ENCODE data around the gene NHERF2.
"Not testable (repeated sequence)": the region's sequence is repeated elsewhere in the genome, so short reads cannot be mapped to it uniquely, and the experiment has no call there.

NHERF2 gene

DNA sequence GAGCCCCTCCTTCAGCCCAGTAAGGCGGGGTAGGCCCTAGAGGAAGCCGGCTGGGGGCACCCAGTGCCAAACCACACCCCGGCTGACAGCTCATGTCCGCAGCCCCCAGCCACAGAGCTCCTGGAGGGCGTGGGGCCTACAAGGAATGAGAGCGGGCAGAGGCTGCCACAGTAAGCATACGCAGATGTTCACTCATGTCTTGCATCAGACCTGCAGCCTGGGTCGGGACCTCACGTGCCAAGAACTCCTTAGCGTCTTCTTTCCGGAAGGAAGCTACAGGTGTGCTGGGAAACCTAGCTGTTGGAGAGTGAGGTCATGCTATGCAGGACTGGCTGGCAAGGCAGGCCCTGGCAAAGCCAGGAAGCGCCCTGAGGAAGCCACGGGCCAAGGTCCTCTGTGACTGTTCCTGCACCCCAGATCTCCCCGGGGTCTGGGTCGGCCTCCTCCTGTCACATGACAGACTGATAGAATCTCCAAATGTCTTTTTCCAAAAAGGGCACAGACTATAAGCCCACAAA, 18.6 kb upstream of the NHERF2 start:
- DNase-seq, result no peak

DNA sequence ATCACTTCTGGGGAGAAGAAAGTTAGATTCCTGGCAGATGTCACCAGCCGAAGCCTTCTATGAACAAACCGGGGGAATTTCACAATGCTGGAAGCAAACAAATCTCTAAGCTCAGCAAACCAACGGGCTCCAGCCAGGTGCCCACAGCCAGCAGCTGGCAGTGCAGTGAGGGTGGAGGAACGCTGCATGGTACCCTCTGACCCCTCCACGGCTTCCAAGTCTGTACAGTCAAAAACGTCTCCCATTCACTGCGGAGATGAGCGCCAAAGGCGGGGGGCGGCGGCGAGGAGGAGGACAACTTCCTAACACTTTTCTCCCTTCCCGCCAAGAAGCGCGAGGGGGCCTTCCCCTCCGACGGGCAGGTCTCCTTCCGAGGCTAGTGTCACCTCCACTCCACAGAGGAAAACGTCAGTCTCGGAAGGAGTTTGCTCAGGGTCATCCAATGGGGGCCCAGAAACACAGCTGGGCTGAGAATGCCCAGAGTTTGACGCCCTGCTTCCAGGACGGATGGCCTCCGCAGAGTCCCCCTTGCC, 18.0 kb upstream of the NHERF2 start:
- DNase-seq, result no peak

DNA sequence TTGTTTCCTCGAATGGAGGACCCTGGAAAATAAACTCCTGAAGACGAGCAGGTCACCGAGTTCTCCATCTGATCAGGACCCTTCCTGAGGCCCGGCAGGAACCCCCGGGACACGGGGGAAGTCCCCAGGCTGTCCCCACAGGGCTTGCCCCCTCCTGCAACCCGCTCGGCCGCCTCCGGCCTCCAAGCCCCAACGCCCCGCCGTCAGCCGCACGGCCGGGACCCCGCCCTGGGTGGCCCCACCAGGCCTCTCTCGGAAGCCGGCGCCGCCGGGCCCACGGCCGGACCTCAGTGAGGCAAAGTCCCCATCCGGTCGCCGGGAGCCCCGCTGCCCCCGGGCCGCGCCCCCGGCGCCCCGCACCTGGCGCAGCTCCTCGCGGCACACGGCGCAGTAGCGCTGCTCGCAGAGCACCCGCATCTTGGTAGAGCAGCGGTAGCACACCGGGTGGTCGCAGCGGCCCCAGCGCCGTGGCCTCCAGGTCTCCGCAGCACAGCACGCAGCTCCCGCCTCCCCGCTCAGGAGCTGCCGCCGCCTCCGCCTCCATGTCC, 17.5 kb upstream of the NHERF2 start:
- DNase-seq, result no peak

DNA sequence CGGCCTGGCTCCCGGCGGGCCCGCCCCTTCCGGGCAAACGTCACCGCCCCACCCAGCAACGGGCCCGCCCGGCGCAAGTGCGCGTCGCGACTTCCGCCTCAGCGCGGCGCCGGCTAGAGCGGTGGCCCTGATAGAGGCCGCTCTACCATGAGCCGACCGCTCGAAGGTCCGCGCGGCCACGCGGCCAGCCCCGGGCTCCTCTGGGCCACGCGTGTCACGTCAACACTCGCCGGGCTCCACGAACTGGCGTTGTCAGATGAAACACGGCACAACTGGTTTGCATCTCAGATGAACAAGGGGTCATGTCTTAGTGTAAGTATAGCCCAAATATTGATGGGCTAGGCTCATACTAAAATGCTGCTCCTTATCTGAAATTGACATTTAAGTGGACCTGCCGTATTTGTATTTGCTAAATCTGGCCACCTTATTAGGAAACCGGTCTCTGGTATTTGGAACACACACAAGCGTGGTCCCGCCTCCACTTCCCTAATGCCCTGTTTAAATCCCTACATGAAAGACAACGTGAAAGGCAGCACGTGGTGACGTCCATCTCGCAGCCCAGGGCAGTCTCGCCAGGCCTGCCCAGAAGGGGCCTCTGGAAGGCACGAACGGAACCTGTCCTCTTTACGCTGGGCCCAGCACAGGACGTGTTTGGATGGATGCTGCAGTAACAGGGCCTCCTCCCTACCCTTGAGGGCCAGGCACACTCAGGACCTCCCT, 16.8 kb upstream of the NHERF2 start, which contains the start of gene ZNF598:
TSS of gene ZNF598 (minus strand) at position 31 of the 720 bp plus-strand sequence.
- peak; percentile 90 for DNase-seq

DNA sequence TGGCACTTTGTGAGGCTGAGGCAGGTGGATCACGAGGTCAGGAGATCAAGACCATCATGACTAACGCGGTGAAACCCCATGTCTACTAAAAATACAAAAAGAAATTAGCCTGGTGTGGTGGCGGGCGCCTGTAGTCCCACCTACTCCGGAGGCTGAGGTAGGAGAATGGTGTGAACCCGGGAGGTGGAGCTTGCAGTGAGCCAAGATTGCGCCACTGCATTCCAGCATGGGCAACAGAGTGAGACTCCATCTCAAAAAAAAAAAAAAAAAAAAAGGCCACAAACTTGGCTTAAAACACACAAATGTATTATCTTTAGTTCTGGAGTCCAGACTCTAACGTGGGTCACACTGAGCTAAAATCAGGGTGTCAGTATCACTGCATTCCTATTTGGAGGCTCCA, 15.0 kb upstream of the NHERF2 start:
- DNase-seq, result not testable (repeated sequence)

DNA sequence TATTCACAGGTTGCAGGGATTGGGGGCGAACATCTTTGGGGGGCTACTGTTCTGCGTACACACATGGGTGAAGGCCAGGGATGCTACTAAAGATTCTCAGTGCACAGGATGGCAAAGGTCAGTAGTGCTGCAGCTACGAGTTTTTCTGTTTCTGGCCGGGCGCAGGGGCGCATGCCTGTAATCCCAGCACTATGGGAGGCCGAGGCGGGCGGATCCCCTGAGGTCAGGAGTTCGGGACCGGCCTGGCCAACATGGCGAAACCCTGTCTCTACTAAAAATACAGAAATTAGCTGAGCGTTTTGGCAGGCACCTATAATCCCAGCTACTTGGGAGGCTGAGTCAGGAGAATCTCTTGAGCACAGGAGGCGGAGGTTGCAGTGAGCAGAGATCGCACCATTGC, 13.2 kb upstream of the NHERF2 start:
- no peak for DNase-seq

DNA sequence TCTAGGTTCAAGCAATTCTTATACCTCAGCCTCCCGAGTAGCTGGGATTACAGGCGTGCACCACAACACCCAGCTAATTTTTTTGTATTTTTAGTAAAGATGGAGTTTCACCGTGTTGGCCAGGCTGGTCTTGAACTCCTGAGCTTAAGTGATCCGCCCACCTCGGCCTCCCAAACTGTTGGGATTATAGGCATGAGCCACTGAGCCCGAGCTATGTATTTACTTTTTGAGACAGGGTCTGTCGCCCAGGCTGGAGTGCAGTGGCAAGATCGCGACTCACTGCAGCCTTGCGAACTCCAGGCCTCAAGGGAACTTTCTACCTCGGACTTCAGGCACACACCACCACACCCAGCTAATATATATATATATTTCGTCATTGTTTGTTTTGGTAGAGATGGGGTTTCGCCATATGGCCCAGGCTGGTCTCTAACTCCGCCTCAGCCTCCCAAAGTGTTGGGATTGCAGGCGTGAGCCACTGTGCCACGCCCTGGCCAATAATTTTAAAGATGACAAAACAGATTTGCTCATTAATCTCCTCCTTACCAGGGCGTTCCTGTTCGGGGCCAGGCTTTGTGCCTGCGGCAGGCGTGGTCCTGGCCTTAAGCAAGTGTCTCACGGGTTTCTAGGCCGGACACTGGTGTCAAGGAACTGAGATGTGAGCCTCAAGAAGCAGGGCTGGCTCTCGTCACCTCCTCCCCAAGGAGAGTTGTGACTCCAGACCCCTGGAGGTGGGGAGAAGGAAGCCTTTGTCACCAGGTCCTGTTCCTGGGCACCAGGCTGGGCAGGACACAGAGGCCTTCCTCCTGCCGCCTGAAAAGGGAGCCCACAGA, 11.4 kb upstream of the NHERF2 start:
- no peak for DNase-seq

DNA sequence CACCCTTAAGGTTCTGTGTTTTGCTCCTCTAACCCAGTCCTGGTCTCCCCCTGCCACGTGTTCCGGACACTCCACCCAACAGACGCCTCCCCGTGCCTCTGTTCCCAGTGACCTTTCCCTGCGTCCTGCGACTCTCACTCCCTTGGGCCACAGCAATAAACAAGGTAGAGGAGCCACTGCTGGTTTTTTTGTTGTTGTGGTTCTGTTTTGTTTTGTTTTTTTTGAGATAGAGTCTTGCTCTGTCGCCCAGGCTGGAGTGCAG, 10.8 kb upstream of the NHERF2 start:
- no peak for DNase-seq

DNA sequence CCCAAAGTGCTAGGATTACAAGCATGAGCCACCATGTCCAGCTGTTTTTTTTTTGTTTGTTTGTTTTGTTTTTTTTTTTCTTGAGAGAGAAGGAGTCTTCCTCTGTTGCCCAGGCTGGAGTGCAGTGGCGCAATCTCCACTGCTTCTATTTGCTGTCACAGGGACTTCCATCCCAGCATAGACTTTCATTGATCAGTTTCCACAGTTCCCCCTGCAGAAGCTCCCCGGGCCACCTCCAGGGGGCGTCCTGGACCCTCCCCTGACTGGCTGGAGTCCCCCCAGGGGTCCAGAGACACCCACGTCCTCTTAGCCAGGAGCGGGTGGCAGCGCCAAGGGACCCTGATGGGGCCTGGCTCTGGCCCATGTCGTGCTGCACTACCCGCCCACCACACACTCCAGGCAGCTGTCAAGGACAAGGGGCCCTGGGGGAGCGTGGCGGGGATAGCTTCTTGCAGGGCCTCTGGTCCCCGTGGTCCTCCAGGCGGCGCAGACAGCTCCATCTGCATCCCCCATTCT, 10.2 kb upstream of the NHERF2 start:
- DNase-seq, result no peak

DNA sequence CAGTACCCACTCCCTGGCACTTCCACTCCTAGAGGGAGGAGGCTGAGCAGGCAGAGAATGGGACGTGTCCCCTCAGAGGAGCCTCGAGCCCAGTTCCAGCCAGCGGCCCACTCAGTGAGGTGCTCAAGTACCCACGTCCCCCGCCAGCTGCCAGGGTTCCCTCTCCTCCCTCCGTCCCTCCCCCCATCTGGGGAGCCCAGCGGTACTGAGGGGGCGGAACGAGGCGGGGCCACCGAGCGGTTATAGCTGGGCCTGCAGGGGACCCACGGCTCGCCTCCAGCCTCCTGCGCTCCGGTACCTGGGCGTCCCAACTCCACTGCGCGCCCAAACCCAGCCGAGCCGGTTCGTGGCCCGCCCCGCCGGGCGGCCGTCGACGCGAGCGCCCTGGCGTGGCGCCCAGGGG, 7.2 kb upstream of the NHERF2 start, which contains the start of gene NPW:
TSS of gene NPW (plus strand) at position 268 of the 403 bp plus-strand sequence.
- no peak for DNase-seq

DNA sequence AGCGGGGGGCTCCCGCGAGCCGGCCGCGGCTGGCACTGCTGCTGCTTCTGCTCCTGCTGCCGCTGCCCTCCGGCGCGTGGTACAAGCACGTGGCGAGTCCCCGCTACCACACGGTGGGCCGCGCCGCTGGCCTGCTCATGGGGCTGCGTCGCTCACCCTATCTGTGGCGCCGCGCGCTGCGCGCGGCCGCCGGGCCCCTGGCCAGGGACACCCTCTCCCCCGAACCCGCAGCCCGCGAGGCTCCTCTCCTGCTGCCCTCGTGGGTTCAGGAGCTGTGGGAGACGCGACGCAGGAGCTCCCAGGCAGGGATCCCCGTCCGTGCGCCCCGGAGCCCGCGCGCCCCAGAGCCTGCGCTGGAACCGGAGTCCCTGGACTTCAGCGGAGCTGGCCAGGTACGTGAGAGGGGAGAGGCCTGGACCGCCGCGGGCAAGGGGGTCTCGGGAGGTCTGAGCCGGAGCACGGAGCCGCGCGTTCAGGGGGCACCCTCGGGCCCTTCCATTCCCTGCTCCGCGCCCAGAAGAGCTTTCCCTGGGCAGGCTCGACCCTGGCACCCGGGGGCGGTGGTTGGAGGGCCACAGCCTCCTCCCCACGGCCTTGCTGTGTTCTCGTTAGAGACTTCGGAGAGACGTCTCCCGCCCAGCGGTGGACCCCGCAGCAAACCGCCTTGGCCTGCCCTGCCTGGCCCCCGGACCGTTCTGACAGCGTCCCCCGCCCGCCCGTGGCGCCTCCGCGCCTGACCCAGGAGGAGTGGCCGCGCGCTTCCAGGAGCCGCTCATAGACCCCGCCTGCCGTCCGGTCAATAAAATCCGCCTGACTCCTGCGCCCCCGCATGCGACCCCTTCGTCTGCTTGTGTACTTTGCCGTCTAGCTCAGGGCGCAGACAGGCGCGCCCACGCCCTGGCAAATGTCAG, 6.5 kb upstream of the NHERF2 start:
- DNase-seq, result no peak

DNA sequence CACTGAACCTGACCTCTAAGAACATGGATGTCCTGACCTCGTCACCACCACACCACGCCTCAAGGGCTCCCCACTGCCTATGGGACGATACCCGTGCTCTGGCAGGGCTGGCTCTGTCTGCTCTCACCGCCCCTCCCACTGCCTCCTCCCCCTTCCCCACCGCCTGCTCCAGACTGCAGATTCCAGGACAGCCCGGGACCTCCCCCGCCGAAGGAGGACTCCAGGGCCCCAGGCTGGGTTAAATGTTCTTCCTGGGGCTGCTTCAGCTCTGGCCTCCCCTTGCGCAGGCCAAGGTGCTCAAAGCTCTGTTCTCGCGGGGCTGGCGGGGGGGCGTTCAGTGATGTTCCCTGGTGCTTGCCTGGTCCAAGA, 4.0 kb upstream of the NHERF2 start:
- DNase-seq, result no peak

DNA sequence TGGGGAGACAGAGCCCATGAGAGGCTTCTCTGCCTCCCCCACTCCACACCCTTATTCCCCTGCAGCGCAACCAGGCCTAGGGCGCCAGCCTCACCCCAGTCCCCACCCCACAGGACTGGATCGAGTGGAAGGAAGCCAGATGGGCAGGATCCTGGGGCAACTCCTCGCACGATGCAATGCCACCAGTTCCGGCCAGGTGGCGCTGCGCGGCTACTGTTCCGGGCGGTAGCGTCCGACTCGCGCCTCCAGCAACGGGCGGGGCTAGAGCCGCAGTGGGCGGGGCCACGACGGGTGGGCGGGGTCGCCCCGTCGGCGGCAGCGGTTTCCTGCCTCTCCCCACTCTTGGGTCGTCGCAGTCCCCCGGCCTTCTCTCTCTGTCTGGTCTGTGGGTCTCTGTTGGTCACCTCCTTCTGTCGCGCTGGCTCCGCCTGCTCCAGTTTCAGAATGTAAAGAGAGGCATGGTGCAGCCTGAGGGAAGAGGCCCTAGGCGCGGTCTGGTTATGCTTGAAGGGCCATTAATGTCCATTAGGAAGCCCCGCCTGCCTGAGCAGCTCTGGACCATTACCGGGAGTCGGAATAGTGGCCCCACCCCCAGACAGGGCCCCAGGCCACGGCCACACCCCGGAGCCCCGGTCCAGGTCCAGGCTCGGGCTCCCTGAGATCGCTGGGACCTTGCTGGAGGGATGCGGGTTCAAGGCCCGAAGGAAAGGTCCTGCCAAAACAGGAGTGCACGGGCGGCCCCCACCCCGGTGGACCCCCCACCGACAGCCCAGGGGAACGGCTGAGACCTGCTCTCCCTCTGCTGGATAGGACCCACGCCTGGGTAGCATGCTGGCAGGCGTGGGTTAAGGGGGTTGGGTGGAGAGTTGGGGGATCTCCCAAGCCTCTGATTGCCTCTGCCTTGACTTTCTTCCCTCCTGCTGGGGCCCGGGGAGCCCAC, 3.3 kb upstream of the NHERF2 start:
- peak; percentile 92 for DNase-seq

DNA sequence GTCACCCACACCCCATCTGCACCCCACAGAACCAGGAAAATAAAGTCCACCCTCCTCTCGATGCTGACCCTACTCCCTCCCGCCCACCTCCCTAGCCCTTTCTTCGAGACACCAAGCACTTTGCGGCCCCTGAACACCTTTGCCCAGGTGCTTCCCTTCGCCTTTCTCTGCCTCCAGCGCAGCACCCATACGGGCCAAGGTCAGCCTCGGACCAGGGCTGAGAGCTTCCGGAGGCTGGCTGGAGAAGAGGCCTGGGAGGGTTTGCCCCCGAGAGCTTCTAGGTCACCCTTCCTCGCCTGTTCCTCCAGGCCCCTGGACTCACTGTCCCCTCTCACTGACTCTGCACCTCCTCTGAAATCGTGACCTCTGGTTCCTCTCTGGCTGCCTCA, 2.7 kb upstream of the NHERF2 start:
- no peak for DNase-seq

DNA sequence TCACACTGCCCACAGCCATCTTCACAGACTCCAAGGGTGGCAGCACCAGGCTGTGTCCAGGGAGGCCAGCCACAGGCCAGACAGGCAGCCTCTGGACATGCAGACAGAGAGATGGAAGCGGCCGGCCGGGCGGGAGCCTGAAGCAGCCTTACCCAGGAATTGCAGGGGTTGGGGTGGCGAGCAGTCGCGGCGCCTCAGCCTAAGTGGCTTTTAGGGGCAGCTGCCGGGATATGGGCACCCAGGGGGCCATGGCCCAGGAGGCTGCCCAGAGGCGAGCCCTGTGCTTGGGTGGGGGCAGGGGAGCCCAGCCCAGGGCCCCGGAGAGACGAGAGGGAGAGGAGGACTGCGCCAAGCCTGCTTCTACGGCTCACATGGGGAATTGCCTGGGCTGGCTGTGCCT, 1.5 kb upstream of the NHERF2 start:
- no peak for DNase-seq

DNA sequence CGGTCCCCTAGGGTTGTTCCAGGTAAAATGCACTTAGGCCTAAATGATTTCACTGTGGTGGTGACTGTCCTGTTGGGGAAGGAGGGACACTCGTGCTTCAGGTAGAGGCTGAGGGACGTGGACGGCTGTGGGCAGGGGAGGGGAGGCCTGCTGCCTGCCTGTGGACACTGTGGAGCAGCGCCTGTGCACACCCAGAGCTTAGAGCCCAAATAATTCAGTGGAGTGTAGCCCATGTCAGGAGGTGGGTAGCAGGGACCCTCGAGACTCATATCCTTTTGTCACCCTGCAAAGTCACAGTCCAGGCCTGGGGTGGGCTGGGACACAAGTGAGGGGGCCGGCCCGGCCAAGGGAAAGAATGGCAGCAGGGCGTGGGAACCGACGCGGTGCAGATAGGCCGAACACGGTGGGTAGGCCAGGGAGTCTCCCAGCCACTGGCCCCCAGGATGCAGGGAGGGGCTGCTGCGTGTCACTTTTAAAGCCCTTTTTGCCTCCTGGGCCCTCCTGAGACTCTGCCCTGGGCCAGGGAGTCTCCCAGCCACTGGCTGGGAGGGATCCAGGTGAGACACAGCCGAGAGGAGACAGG, 733 bp upstream of the NHERF2 start:
- DNase-seq, result no peak

DNA sequence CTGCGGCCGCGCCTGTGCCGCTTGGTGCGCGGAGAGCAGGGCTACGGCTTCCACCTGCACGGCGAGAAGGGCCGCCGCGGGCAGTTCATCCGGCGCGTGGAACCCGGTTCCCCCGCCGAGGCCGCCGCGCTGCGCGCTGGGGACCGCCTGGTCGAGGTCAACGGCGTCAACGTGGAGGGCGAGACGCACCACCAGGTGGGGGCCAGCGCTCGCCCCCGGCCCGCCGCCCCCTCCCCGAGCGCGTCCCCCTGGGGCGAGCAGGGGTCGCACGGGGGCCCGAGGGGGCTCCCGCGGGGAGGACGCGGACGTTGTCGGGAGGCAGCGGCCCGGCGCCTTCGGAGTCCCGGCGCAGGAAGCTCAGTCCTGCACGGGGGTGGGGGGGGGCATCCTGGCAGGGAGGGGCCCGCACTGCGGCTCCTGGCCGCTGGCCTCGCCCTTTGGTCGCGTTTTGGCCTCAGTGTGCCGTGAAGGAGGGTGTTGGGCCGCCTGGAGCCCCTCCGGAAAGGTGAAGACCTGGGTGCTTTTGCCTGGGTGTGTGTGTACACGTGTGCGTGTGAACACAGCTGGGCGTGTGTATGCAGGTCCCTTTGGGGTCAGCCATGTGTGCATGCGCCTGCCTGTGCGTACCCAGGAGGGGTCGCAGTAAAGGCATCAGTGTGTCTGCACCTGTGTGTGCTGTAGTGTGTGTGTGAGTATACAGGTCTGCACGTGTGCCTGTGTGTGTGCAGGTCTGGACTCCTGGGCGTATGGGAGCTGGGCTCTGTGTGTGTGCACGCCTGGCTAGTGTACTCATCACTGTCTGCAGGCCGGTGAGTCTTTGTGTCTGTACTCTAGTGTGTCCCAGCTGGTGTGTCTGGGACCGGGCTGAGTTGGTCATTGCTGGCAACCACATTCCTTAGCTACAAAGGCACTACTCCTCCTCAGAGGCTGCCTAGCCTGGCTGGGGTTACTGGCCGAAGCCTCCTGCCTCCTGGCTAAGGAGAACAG, 615 bp downstream of the NHERF2 start:
- no peak for DNase-seq

DNA sequence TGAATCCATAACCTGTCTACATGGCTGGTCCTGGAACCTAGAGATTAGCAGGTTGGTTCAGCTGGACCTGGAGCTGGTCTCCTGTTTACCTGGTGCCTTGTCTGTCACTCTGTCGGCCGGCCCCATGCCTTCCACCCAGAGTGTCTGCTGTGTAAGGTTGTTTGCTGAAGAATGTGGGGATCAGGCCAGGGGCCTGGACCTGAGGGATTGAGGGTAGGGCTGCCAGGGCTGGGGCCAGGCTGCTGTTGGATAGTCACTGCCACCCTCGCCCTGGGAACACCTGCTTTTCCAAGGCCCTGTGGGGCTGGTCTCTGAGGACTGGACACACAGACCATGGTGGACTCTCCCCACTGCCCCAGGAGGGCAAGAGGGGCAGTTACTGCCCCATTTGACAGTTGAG, 1.4 kb downstream of the NHERF2 start:
- no peak for DNase-seq

DNA sequence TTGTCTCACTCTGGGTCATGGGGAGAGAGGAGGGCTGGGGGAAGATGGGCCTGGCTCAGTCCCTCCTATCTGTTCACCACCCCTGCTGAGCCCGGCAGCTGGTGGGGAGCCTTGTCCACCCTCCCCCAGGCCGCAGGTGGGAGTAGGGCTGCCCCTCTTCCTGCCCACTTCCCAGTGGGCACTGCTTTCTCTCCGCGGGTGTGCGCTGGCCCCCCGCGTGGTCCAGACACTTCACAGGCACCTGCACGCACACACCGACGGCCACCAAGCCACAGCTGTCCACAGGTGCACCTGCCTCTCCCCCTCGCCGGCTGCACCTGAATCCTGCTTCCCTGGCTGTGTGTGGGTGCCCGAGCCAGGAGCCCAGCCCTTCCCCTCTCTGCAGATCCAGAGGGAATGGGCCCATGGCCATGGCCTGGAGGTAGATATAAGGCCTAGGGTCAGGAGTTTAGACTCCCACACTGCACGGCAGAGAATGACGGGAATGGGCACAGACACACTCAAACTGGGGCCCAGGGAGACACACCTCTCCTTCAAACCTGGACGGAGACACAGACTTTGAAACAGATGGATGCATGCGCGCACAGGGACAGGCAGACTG, 2.0 kb downstream of the NHERF2 start:
- DNase-seq, result no peak

All from midbrain (tissue), 1 donor.